ENCODE measurements around the gene CIRBP. TPM values are rescaled to one million over a fixed set of nuclear protein-coding genes. Genes with fewer than 3 reads are reported as not detected.

Gene CIRBP
- total RNA-seq, 1 experiment from 2014 or later: 331 TPM

DNA sequence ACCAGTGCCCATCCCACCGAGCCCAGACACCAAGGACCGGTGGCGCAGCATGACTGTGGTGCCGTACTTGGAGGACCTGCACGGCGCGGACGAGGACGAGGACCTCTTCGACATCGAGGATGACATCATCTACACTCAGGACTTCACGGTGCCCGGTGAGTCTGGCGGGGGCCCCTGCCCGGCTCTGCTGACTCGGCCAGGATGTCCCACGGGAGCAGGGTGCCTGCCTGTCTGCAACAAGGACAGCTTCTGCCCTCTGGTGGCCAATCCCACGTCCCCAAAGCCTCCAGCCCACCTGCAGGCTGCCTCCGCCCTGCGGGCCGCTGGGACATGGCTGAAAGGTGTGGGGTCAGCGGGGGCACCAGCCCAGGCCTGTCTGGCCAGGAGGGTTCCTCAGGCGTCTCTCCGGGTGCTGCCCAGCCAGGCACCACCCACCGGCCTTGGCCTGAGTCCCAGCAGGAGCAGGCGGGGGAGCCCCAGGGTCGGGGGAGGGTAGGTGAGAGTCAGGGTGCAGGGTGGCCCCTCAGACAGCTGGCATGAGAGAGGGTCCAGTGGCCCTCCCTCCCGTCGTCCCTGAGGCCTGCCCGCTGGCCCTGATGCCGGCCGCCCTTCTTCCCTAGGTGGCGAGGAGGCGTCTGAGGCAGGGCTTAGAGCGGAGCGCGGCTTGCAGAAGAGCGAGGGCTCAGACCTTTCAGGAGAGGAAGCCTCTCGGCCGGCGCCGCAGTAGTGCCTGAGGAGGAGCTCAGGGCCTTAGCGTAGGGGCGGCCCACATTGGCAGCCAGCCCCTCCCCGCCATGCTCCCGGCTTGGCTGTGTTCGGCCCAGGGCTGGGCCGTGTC, 45.9 kb upstream of the CIRBP start:
- Mint-ChIP-seq H3K27me3 (ENCODE audit: insufficient read depth, unreplicated experiment) (no peaks in the 10 kb centered on the region), H3K4me1 (ENCODE audit: low read depth, unreplicated experiment) (no peaks in the 10 kb centered on the region), H3K4me3 (ENCODE audit: unreplicated experiment) (no peak overlapping the region), H3K36me3 (ENCODE audit: insufficient read depth, unreplicated experiment) (peaks cover 20% of the 10 kb centered on the region), H3K27ac (ENCODE audit: unreplicated experiment) (no peak overlapping the region), H3K9me3 (ENCODE audit: unreplicated experiment) (no peaks in the 10 kb centered on the region)
- CTCF ChIA-PET: interaction anchor here (0.9 to 1.0 kb wide), 2 partner anchors 18 to 125 kb away, joined by 3 read pairs; partner anchors contain the start of gene ATP5F1D
- Histone ChIP-seq H3K9me3 (no peaks in the 10 kb centered on the region), H3K4me1 (no peaks in the 10 kb centered on the region), H3K4me3 (ENCODE audit: low read depth, low read length) (no peak overlapping the region), H3K36me3 (ENCODE audit: control insufficient read depth, insufficient read depth, low read length) (peaks cover 2% of the 10 kb centered on the region), H3K27me3 (replicated peaks; ENCODE audit: control insufficient read depth, insufficient read depth, low read length) (no peaks in the 10 kb centered on the region)
- POLR2A ChIA-PET: no interaction called here
- BruUV-seq (replicated peaks): no TSS peak
- peak in 1 of 2 experiments; percentile 73 for DNase-seq
- intact Hi-C loops (cut with micrococcal nuclease; ENCODE audit: unreplicated experiment): no loop called here
- TF ChIP-seq, protein P1, sequence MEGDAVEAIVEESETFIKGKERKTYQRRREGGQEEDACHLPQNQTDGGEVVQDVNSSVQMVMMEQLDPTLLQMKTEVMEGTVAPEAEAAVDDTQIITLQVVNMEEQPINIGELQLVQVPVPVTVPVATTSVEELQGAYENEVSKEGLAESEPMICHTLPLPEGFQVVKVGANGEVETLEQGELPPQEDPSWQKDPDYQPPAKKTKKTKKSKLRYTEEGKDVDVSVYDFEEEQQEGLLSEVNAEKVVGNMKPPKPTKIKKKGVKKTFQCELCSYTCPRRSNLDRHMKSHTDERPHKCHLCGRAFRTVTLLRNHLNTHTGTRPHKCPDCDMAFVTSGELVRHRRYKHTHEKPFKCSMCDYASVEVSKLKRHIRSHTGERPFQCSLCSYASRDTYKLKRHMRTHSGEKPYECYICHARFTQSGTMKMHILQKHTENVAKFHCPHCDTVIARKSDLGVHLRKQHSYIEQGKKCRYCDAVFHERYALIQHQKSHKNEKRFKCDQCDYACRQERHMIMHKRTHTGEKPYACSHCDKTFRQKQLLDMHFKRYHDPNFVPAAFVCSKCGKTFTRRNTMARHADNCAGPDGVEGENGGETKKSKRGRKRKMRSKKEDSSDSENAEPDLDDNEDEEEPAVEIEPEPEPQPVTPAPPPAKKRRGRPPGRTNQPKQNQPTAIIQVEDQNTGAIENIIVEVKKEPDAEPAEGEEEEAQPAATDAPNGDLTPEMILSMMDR (IDR thresholded peaks at IDR 0.05; ENCODE audit: insufficient read depth in 1 of 2, low read depth in 1 of 2, low read length in 1 of 2, severe bottlenecking in 1 of 2, unreplicated experiment in 1 of 2): peak; percentile 31 to 71

DNA sequence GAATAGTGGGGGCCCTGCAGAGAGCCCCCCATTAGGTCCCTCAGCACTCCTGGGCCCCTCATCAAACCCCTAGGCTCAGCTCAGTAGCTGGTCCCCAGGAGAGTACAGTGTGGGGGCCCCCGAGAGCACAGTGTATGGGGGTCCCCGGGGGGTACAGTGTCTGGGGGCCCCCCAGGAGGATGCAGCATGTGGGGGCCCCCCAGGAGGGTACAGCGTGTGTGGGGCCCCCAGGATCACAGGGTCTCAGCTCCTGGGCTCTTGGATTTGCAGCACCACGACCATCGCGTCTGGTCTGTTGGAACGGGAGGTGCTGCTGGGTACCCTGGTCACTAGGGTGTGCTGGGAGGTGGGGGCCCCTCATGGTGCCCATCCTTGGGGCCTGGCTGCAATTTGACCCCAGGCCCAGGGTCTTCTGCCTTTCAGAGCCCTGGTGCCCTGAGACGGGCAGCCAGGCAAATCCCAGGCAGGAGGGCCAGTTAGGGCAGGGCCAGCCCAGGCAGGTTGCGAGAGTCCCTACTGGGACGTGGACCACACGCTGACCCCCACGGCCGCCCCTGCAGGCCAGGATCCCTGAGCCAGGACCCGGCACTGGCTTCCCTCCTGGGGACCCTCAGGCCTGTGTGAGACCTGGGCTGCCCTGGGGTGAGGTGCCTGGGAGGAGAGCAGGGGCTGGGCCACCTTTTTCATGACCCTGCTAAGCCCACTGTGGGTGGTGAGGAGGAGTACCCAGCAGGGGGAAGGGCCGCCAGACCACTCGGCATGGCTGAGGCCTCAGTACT, 44.9 kb upstream of the CIRBP start:
- peaks cover 19% of the 10 kb centered on the region for H3K36me3 Mint-ChIP-seq (ENCODE audit: insufficient read depth, unreplicated experiment)
- BruUV-seq (replicated peaks): no TSS peak
- no peak for DNase-seq
- Histone ChIP-seq H3K9me3 (no peaks in the 10 kb centered on the region), H3K4me1 (no peaks in the 10 kb centered on the region), H3K27me3 (replicated peaks; ENCODE audit: control insufficient read depth, insufficient read depth, low read length) (no peaks in the 10 kb centered on the region), H3K4me3 (ENCODE audit: low read depth, low read length) (no peak overlapping the region), H3K36me3 (ENCODE audit: control insufficient read depth, insufficient read depth, low read length) (peaks cover 2% of the 10 kb centered on the region)
- intact Hi-C loops (cut with micrococcal nuclease; ENCODE audit: unreplicated experiment): no loop called here
- H3K9me3 Mint-ChIP-seq (ENCODE audit: unreplicated experiment): no peaks in the 10 kb centered on the region
- ChIA-PET POLR2A (interaction anchor here (0.6 kb wide), 1 partner anchor 10 kb away, joined by 5 read pairs; no protein-coding TSS in a partner anchor), CTCF (no interaction called here)
- H3K27me3 Mint-ChIP-seq (ENCODE audit: insufficient read depth, unreplicated experiment): no peaks in the 10 kb centered on the region
- no peak overlapping the region for H3K27ac Mint-ChIP-seq (ENCODE audit: unreplicated experiment)
- H3K4me3 Mint-ChIP-seq (ENCODE audit: unreplicated experiment): no peak overlapping the region
- TF ChIP-seq, protein P1 (IDR thresholded peaks at IDR 0.05; ENCODE audit: insufficient read depth in 1 of 2, low read depth in 1 of 2, low read length in 1 of 2, severe bottlenecking in 1 of 2, unreplicated experiment in 1 of 2): no peak
- H3K4me1 Mint-ChIP-seq (ENCODE audit: low read depth, unreplicated experiment): no peaks in the 10 kb centered on the region

- no peaks in the 10 kb centered on the region for H3K9me3 Mint-ChIP-seq (ENCODE audit: unreplicated experiment)
- no peak overlapping the region for H3K4me3 Mint-ChIP-seq (ENCODE audit: unreplicated experiment)
- H3K27ac Mint-ChIP-seq (ENCODE audit: unreplicated experiment): no peak overlapping the region
- Histone ChIP-seq H3K4me3 (ENCODE audit: low read depth, low read length) (no peak overlapping the region), H3K36me3 (ENCODE audit: control insufficient read depth, insufficient read depth, low read length) (peaks cover 2% of the 10 kb centered on the region), H3K9me3 (no peaks in the 10 kb centered on the region), H3K27me3 (replicated peaks; ENCODE audit: control insufficient read depth, insufficient read depth, low read length) (no peaks in the 10 kb centered on the region), H3K4me1 (no peaks in the 10 kb centered on the region)
- intact Hi-C loops (cut with micrococcal nuclease; ENCODE audit: unreplicated experiment): no loop called here
- H3K27me3 Mint-ChIP-seq (ENCODE audit: insufficient read depth, unreplicated experiment): no peaks in the 10 kb centered on the region
- H3K36me3 Mint-ChIP-seq (ENCODE audit: insufficient read depth, unreplicated experiment): peaks cover 15% of the 10 kb centered on the region
- POLR2A ChIA-PET: interaction anchor here (0.6 kb wide), 1 partner anchor 10 kb away, joined by 5 read pairs; no protein-coding TSS in a partner anchor
- CTCF ChIA-PET: interaction anchor here (1.0 kb wide), 1 partner anchor 20 kb away, joined by 4 read pairs; no protein-coding TSS in a partner anchor
- no TSS peak for BruUV-seq (replicated peaks)
- H3K4me1 Mint-ChIP-seq (ENCODE audit: low read depth, unreplicated experiment): no peaks in the 10 kb centered on the region
- TF ChIP-seq, protein P1 (IDR thresholded peaks at IDR 0.05; ENCODE audit: insufficient read depth in 1 of 2, low read depth in 1 of 2, low read length in 1 of 2, severe bottlenecking in 1 of 2, unreplicated experiment in 1 of 2): no peak
- no peak for DNase-seq
These were observed 44.3 kb upstream of the CIRBP start for GRCh38 chr19:1224847-1225246.
